GM12872 (cell line): Measurements from ENCODE around the gene SCGB1C1.

Source experiments
- TF ChIP-seq, protein P1 (sequence below): IDR thresholded peaks from 3 replicates; pipeline ENCODE4 v1.5.1; 2011; ENCODE audit warnings: low read depth, mild to moderate bottlenecking, low read length, moderate library complexity; ENCODE audit not compliant: insufficient read depth

SCGB1C1 gene

DNA sequence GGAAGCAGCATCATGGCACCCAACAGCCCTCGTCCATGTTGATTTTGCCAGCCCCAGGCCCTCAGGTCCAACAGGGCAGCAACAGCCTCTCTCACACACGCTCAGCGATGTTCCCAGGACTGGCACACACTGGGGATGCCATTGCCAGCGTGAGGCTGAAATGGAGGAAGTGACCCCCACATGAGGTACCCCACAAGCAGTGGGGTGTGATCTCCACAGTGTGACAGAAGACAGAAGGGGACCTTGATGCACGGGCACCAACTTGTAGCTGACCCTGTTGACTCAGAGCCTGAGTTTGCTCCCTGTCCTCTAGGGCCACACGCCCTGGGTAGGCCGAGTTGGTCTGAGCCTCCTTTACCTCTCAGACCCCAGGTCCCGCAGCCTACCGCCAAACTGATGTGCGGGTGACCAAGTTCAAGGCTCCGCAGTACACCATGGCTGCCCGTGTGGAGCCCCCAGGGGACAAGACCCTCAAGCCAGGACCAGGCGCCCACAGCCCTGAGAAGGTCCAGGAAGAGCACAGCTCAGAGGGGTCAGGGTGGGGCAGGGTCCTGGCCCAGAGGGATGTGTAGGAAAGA lies 6.2 kb downstream of the SCGB1C1 start:
- TF ChIP-seq, protein P1, sequence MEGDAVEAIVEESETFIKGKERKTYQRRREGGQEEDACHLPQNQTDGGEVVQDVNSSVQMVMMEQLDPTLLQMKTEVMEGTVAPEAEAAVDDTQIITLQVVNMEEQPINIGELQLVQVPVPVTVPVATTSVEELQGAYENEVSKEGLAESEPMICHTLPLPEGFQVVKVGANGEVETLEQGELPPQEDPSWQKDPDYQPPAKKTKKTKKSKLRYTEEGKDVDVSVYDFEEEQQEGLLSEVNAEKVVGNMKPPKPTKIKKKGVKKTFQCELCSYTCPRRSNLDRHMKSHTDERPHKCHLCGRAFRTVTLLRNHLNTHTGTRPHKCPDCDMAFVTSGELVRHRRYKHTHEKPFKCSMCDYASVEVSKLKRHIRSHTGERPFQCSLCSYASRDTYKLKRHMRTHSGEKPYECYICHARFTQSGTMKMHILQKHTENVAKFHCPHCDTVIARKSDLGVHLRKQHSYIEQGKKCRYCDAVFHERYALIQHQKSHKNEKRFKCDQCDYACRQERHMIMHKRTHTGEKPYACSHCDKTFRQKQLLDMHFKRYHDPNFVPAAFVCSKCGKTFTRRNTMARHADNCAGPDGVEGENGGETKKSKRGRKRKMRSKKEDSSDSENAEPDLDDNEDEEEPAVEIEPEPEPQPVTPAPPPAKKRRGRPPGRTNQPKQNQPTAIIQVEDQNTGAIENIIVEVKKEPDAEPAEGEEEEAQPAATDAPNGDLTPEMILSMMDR = no peak

DNA sequence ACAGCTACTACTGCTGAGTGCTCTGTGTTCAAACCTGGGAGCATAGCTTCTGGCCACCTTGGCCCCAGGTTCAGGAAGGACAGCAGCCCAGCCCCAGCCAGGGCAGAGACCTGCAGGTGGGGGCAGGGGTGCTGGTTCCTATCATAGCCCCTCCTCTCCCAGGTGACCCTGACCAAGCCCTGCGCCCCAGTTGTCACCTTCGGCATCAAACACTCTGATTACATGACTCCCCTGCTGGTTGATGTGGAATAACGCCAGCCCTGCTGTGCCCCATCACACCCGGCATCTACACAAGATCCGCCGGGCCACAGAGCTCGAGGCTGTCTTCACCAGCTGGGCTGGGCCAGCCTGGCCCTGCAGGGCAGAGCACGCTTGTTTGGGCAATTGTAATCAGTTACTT lies 6.9 kb downstream of the SCGB1C1 start:
- TF ChIP-seq, protein P1 = no peak

DNA sequence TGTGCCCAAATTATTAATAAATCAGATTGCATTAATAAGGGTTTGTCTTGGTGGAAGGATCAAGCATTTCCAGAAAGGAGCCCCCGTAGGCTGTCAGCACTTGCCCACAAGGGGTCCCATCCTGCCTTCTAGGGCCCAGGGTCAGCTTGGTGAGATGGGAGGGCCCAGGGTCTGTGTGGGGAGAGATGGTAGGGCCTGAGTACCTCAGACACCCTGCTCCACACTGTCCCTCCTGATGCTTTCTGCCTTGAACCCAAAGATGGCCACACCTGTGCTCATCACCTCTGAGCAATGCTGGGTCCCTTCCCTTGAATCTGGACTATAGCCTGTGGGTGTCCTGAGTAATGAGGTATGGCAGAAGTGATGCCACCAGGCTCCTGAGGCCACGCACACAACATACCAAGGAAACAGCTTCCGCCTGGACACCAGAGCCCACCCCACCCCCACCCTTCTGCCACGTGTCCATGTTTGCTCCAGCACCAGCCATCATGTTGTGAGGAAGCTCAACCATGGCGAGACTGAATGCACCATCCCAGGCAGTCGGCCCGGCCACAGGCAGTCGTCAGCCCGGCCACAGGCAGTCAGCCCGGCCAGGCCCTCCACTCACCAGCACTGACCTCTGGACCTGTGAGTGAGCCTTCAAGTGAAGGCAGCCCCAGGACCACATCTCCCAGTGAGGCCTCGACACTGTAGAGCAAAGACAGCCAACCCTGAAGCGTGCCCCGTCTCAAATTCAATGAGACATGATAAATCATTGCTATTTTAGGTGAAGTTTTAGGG lies 7.5 kb downstream of the SCGB1C1 start:
- TF ChIP-seq, protein P1 = no peak

GRCh38 chr11:201966-202365 lies 9.1 kb downstream of the SCGB1C1 start:
- TF ChIP-seq, protein P1 = no peak

DNA sequence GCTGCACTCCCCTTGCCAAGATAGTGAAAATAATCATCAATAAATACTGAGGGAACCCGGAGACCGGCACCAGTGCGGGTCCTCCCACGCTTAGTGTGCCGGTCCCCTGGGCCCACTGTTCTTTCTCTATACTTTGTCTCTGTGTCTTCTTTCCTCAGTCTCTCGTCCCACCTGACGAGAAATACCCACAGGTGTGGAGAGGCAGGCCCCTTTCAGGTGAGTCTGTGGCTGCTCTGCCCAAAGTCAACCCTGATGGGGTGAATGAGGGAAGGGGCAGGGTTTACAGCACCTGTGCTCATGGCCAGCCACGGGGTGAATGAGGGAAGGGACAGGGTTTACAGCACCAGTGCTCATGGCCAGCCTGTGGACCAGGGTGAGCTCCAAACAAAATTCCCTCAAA lies 9.6 kb downstream of the SCGB1C1 start:
- TF ChIP-seq, protein P1 = no peak

DNA sequence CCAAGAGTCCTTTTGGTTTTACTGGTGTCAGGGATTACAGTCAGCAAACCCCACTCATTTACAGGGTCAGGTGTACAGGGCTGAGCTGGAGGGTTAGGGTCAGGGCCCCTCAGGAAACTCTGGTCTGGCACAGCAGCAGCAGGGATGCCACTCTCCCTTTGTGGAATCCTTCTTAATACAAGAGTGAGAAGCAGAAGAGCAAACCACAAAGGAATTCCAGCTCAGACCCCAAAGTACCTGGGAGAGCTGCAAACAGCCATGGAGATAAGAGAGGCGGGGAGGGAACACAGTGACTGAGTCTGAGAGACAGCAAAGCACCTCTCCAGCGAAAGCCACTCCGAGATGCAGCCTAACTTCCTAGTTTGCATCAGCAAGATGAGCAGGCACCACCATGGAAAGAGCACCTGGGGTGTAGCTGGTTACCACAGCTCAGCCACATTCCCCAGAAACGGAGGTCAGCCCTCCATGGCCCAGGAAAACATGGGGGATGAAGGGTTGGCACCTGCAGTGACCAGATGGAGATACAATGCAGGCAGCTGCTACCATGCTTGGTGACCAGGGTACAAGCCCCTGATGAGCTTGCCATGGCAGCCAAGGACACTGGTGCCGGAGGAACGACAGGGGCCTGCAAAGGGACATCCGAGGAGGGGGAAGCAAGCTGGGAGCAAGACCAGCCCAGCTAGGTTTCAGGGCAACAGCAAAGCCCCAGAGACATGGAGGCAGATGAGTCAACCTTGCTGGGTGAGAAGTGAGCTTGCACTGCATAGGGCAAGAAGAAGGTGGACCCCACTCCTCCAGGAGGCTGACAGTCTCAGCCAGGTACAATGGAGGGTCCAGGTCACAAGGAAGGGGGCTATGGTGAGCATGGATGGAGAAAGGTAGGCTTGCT lies 10.4 kb downstream of the SCGB1C1 start:
- TF ChIP-seq, protein P1 = no peak

GRCh38 chr11:203945-204586 lies 11.2 kb downstream of the SCGB1C1 start:
- TF ChIP-seq, protein P1 = no peak
